Embryonic facial prominence (tissue), 1 donor: Measurements from ENCODE around the gene MDK.
"Not testable (repeated sequence)": the region's sequence is repeated elsewhere in the genome, so short reads cannot be mapped to it uniquely, and the experiment has no call there.

Experiments
- DNase-seq: peaks from one replicate; pipeline ENCODE4 v3.0.0-alpha.2; 2016; ENCODE audit errors: extremely low spot score

MDK gene

DNA sequence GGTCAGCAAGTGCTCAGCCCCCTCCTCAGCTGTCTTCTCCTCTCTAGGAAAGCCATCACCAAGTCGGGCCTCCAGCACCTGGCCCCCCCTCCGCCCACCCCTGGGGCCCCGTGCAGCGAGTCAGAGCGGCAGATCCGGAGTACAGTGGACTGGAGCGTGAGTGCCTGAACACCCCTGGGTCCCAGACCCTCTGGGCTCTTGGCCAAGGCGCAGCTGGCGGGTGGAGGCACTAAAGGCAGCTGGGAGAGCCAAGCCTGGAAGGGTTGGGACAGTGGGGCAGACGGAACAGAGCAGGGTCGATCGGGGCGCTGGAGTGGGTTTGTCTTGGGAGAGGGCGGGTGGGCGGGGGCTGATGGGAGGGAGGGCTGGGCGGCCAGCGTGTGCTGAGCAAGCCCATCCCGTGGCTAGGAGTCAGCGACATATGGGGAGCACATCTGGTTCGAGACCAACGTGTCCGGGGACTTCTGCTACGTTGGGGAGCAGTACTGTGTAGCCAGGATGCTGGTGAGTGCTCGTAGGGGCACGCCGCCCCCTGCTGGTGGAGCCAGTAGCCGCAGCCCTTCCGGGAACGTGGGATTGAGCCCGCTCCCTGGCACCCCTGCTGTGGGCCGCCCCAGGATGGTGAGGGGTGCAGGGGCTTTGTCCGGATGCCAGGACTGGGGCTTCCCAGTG is 14.1 kb upstream of the MDK start:
- DNase-seq: no peak

DNA sequence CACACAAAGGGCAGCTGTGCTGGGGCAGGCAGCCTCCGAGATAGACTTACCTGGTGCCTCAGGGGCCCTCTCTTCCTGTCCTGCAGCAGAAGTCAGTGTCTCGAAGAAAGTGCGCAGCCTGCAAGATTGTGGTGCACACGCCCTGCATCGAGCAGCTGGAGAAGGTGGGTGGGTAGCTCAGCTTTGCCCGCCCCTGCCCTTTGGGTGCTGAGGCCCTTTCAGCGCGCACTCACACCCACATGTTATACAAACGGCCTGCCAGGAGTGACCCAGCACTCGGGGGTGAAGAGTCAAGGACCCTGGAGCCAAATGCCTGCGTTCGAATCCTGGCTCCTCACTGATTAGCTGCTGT is 13.6 kb upstream of the MDK start:
- DNase-seq: no peak

DNA sequence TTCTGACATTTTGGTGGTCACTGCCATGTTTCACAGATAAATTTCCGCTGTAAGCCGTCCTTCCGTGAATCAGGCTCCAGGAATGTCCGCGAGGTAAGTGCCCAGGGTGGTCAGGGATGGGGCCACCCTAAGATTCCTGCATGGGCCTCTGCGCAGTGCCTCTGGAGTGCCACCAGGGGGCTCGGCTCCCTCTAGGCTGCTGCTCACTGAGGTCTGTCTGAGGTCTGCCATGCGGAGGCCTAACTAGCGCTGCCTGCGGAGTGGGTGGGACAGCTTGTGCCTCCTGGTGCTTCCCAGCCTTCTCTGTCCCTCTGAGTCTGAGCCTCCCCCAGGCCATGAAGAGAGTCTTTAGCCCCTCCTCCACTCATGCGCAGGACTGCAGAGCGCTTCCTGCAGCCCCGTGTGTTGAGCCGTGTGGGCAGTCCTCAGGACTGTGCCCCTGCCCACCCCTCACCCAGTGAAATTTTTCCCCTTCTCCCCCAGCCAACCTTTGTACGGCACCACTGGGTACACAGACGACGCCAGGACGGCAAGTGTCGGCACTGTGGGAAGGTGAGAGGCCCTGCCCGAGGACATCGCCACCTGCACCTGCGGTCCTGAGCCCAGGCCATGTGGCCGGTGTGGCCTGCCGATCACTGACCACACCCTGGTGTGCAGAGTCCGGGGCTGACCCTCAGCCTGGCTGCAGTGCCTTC is 11.9 kb upstream of the MDK start:
- no peak for DNase-seq

DNA sequence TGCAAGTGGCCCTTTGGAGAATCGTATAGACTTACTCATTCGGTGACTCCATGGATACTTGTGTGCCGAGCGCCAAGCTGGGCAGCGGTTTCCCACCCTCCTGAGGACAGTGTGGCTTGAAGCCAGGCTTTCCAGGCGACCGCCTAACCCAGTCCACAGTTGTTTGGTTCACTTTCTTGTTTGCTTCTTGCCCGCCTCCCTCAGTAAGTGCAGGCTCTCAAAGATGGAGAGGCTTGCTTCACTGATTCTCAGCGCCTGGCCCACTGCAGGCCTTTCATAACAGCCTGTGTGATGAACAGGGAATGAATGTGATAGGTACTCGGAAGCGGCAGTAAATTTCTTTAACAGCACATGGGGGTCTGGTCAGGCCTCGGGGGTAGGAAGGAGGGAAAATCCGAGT is 11.2 kb upstream of the MDK start:
- DNase-seq: no peak

DNA sequence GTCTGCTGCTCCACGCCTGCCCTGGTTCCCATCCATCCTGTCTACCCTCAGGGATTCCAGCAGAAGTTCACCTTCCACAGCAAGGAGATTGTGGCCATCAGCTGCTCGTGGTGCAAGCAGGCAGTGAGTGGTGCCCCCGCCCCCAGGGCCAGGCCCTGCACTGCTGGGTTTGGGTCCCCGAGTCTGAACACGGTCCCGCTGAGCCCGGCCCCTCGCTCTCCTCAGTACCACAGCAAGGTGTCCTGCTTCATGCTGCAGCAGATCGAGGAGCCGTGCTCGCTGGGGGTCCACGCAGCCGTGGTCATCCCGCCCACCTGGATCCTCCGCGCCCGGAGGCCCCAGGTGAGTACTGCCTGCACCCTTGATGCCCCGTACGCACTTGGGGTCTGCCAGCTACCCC is 10.2 kb upstream of the MDK start:
- not testable (repeated sequence) for DNase-seq

DNA sequence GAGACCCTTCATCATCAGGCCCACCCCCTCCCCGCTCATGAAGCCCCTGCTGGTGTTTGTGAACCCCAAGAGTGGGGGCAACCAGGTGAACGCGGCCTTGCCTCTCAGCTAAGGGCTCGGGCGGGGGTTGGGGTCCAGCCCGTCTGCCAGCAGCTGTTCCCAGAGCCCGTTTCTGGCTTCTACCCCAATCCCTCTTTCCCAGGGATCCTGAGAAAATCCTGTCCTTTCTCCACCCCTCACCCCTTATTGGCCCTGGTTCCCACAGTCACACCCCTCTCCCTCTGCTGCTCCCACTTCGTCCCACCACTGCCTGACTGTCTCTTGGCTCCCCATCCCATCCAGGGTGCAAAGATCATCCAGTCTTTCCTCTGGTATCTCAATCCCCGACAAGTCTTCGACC is 9.4 kb upstream of the MDK start:
- DNase-seq: no peak

DNA sequence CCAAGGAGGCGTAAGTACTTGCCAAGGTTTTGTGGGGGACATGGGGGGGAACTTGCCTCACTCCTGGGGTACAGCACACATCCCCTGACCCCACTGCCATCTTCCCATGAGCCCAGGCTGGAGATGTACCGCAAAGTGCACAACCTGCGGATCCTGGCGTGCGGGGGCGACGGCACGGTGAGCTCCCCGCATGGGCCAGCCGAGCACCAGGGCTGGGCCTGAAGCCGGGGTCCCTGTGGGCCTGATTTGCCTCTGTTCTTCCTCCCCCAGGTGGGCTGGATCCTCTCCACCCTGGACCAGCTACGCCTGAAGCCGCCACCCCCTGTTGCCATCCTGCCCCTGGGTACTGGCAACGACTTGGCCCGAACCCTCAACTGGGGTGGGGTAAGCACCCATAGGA is 9.0 kb upstream of the MDK start:
- not testable (repeated sequence) for DNase-seq

DNA sequence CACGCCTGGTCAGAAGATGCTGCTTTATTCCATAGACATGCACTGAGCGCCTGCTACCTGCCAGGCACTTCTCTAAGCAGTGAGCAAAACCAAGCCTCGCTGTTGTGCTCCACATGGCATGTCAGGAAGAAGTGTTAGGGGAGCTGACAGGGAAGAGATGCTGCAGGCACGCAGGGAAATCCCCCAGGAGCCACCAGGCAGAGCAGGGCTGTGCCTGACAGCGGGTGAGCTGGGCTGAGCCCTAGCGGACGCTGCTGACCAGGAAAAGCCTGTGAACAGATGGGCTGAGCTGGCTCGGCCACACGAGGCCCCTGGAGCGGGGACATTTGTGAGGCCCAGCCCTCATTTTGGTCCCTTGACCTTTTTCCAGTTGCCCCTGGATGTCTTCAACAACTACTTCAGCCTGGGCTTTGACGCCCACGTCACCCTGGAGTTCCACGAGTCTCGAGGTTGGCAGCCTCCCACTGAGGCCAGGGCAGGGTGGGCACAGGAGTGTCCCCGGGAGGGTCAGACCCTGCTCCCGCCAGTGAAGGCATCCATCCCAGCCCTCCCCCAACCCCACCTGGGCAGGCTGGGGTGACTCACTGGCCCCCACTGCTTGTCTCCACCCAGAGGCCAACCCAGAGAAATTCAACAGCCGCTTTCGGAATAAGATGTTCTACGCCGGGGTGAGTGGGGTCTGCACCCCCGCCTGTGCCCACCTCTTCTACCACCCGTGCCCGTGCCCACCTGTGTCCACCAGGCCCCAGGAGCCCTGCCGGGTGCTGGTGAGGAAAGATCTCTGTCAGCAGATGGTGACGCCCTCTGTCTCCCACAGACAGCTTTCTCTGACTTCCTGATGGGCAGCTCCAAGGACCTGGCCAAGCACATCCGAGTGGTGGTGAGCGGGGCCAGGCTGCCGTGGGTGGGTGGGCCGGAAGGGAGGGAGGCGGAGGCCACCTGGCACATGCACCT is 7.4 kb upstream of the MDK start:
- no peak for DNase-seq

DNA sequence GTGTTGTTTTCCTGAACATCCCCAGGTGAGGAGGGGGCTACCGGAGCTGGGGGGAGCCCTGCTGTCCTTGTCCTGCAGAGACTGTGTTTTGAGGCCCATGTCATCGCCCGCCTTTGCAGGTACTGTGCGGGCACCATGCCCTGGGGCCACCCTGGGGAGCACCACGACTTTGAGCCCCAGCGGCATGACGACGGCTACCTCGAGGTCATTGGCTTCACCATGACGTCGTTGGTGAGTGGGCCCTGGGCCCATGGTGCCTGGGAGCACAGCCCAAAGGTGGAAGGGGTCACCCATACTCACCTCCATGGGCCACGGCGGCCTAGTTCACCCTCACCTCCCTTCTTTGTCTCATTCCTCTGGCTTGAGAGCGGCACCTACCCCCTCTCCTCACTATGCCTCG is 6.7 kb upstream of the MDK start:
- DNase-seq: no peak

DNA sequence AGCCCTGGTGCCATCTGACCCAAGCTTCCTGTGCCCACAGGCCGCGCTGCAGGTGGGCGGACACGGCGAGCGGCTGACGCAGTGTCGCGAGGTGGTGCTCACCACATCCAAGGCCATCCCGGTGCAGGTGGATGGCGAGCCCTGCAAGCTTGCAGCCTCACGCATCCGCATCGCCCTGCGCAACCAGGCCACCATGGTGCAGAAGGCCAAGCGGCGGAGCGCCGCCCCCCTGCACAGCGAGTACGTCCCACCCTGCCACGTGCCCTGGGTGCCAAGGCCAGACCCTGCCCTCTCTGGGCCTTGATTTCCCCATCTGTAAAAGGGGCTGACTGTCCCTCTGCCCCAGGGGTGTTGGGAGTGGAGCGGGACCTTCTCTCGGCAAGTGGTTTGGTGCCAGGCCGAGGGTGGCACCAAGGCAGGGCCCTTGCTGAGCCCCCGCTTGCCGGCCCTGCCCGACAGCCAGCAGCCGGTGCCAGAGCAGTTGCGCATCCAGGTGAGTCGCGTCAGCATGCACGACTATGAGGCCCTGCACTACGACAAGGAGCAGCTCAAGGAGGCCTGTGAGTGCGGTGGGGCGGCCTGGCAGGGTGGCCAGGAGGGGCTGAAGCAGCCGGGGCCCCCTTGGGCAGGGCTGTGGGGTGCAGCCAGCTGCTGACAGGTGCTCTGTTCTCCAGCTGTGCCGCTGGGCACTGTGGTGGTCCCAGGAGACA is 5.9 kb upstream of the MDK start:
- no peak for DNase-seq

DNA sequence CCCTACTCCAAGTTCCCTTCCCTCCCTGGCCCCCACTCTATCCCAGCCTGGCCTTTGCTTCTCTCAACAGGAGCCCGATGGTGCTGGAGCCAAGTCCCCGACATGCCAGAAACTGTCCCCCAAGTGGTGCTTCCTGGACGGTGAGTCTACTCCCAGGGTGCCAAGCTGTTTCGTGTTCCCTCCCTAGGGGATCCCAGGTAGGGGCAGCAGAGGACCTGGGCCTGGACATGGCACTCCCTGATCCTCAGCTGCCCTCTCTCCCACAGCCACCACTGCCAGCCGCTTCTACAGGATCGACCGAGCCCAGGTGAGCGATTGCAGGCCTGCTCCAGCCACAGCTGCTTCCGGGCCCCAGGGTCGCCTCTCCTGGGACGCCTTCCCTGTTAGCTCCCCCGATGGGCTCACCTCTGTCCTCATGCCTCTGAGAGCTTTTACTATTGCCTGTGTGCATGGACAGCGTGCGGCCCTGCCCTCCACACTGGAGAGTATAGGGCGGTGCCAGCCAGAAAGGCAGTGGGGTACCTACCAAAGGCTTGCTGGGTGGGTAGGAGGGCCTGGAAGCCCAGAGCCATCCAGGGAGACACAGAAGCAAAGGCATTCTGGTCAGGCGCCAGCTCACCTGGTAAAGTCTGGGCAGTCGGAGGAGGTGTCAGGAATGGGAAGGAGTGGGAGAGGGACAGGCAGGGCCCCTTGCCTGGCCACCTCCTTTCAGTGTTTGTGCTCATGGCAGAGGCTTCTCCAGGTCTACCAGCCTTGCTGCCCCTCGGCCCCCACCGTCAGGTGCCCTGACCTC is 5.0 kb upstream of the MDK start:
- DNase-seq: no peak

DNA sequence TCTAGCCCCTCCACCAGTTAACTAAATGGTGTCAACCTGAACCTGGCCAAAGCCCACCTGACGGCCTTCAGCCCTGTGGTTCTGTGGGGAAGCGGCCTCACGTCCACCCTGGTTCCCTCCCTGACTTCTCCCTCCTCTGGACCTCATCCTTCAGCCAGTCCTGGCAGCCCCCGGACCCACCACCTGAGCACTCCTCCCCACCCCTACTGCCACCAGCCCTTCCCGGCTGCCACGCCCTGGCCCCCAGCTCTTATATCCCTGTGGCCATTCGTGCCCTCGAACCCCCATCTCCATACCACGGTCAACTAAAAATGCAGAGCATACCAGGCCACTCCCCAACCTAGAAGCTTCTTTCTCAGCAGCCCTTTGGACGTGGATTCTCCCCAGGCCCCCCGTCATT is 4.2 kb upstream of the MDK start:
- no peak for DNase-seq

DNA sequence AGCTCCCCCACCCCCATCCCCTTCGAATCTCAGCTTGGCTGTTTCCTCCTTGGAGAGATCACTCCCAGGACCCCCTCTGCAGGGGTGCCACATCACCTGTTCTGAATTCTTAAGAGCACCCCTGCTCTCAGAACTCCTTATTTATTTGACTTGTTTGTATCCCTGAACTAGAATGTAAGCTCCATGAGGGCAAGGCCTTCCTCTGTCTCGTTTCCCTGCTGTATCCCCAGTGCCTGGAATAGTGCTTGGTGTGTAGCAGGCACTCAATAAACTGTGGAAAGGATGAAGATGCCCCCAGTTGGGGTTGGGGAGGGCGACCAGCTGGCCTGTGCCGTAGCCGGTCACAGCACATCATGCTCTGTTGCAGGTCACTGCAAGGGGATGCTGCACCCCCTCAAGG is 3.6 kb upstream of the MDK start:
- DNase-seq: no peak

DNA sequence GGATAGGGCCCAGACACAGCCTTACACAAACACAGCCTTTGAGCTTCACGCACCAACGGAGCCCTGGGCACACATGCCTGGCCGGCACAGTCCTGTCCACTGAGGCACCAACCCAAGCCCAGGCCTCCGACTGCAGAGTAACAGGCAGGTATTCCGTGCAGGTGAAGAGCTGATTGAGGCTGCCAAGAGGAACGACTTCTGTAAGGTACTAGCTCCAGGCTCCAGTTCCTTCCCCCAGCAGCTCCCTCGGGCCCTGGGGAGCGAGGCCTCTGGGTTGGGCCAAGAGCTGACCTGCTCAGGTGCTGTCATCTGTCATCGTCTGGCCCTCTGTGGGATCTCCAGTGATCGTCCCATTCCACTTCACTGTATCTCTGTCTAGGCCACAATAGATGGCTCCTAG is 3.2 kb upstream of the MDK start:
- no peak for DNase-seq

DNA sequence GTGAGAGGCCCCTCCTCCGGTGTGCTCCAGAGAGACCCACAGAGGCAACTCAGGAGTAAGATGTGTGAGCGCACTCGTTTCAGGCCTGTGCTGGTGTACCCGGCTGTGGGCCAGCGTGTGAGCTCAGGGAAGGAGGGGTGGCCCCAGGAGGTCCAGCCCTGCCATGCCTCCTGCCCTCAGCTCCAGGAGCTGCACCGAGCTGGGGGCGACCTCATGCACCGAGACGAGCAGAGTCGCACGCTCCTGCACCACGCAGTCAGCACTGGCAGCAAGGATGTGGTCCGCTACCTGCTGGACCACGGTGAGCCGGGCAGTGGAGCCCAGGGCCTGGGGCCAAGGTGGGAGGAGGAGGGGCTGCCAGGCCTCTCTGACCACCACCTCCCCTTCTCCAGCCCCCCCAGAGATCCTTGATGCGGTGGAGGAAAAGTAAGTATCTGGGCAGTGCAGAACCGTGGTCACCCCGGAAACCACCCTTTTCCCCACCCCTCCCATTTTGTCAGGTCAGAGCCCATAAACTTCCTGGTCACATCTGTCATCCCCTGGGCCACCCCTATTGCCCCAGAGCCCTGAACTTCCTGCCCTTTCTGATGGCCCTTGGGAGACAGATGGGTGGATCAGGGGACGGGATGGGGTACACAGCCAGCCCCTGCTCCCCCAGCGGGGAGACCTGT is 2.5 kb upstream of the MDK start:
- no peak for DNase-seq

DNA sequence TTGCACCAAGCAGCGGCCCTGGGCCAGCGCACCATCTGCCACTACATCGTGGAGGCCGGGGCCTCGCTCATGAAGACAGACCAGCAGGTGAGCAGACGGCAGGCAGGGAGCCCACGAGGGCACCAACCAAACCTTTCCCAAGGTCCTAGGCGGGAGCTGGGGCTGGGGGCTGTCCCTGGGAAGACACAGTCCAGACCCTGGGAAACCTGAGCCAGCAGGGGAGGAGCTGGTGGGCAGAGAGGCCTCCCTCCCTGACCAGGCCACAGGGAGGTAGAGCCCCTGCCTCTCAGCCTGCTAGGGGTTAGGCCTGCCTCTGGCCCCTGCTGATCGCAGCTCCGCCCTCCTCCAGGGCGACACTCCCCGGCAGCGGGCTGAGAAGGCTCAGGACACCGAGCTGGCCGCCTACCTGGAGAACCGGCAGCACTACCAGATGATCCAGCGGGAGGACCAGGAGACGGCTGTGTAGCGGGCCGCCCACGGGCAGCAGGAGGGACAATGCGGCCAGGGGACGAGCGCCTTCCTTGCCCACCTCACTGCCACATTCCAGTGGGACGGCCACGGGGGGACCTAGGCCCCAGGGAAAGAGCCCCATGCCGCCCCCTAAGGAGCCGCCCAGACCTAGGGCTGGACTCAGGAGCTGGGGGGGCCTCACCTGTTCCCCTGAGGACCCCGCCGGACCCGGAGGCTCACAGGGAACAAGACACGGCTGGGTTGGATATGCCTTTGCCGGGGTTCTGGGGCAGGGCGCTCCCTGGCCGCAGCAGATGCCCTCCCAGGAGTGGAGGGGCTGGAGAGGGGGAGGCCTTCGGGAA is 1.8 kb upstream of the MDK start:
- DNase-seq: not testable (repeated sequence)

DNA sequence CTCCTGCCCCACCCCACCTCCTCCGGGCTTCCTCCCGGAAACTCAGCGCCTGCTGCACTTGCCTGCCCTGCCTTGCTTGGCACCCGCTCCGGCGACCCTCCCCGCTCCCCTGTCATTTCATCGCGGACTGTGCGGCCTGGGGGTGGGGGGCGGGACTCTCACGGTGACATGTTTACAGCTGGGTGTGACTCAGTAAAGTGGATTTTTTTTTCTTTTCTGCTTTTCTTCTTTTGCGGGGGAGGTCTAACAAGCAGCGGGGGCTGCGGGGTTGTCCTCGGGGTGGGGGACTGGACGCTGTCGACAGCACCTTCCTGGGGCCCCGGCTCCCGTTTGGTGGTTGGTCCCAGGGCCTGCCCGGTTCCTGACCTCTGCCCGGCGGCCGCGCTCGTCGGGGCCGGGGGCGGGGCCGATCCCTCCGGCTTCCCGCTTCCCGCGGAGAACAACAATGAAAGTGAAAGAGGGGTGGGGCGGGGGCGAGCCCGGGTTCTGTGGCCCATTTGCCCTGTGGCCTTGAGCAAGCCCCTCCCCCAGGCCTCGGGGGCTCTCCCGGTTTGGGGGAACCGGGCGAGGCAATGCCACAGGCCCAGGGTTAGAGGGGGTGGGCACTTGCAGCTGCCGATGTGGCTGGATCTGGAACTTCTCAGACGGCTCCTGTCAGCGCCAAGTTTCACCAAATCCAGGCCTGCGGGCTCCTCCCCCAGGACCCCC is 975 bp upstream of the MDK start:
- no peak for DNase-seq

DNA sequence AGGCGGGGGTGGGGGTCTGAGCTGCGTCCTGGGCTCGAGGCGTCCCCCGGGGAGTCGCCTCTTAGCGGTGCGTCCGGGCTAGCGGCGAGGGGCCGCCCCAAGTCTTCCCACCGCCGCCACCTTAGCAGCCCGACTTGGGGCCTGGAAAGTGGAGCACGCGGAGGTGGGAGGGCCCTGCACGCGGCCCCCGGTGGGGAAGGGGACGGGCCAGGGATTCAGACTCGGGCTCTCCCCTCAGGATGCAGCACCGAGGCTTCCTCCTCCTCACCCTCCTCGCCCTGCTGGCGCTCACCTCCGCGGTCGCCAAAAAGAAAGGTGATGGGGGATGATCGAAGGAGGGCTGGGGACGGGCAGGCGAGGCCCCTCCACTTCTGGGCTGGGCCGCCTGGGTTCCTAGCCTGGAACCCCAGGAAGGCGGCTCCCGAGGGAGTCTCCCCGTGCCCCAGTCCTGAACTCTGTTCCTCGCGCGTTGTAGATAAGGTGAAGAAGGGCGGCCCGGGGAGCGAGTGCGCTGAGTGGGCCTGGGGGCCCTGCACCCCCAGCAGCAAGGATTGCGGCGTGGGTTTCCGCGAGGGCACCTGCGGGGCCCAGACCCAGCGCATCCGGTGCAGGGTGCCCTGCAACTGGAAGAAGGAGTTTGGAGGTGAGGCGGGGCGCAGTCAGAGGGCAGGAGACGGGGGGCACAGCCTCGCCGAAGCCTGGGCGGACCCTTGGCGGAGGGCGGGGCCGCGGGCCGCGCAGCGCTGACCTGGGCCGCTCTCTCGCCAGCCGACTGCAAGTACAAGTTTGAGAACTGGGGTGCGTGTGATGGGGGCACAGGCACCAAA is 563 bp downstream of the MDK start:
- no peak for DNase-seq
